ENCODE data around the gene OGFRL1. TPM values are rescaled to one million over a fixed set of nuclear protein-coding genes. Genes with fewer than 3 reads are reported as not detected.
A peak's percentile ranks its signal among the peaks of the same experiment; 100 is the strongest.

OGFRL1 gene
- total RNA-seq, 1 donor from 2014 or later: 15.5 TPM

- DNase-seq: no peak
Measured at GRCh38 chr6:71287038-71287437, 1.6 kb upstream of the OGFRL1 start.

- DNase-seq: no peak
Measured at GRCh38 chr6:71287926-71288227, 734 bp upstream of the OGFRL1 start.

GRCh38 chr6:71289039-71289801 lies 609 bp downstream of the OGFRL1 start:
- DNase-seq: peak; percentile 48

DNA sequence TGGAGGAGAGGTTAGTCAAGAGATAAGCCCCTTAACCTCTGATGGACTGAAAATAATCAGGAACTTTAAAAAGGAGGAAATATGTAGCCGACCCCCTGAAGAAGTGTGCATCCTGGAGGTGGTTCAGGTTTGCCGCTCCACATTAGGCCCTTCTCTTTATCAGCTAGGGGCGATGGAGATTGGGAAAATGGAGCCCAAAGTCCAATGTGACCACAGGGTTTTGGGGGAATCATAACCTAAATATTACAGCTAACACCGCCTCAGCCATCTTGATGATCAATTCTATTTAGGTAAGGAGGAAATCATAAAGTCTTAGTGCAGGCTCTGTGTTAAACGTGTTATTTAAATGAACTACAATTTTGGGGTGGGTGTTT lies 1.2 kb downstream of the OGFRL1 start:
- no peak for DNase-seq

DNA sequence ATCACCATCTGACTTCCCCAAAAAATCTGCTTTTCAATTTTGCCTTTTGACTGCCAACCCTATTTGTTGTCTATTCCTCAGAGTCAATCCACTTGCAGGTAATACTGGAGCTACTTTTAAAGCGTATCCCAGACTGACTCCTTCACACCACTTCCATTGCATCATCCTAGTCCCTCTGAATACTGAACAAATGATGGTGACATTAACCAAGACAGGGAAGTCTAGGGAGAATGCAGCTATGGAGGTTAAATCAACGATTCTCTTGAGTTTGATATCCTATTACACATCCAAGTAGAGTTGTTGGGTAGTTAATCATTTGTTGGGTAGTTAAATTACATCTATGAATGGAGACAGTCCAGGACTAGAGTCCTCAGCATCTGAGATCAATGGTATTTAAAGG lies 2.0 kb downstream of the OGFRL1 start:
- DNase-seq: no peak

GRCh38 chr6:71292001-71292400 lies 3.4 kb downstream of the OGFRL1 start:
- DNase-seq: no peak

- DNase-seq: no peak
Measured at GRCh38 chr6:71294121-71294523, 5.5 kb downstream of the OGFRL1 start.

- no peak for DNase-seq
Measured at GRCh38 chr6:71298459-71298858, 9.8 kb downstream of the OGFRL1 start.

- no peak for DNase-seq
Measured at GRCh38 chr6:71299541-71300470, 11.2 kb downstream of the OGFRL1 start.

- DNase-seq: no peak
Measured at GRCh38 chr6:71300561-71301168, 12.1 kb downstream of the OGFRL1 start.

GRCh38 chr6:71301546-71301945 lies 12.9 kb downstream of the OGFRL1 start:
- no peak for DNase-seq

DNA sequence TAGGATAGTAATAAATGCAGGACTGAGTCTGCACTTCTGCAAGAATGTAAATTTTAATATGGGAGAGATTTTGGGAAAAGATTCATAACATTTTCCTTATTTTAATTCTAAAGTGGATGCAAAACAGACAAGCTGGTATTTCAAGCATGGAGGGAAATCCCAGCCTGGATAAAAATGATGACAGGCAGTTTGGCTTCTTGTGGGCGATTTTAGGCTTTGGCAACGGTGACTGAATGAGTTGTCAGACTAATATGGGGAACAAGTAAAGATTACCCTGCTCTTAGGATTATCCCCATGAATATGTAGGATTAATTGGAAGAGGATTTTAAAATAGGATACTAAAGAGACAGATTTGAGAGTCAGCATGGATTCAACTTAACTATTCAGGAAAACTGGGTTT lies 21.0 kb downstream of the OGFRL1 start:
- DNase-seq: no peak

DNA sequence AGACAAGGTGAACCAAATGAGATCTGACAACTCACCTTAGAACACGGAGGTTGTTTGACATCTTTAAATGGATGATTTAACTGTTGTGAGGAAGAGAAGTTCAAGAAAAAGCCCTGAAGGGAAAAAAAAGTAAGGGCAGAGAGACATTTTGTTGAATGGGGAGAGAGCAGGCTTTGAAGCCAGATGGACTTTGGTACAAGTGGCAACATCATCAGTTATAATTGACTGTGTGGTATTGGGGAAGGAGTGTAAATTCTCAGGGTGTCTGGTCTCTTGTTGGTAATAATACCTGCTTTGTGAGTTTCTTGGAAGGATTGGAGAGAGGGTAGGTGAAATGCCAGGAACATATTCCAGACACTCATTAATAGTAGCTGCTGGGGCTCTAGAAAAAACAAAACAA lies 21.6 kb downstream of the OGFRL1 start:
- DNase-seq: no peak

DNA sequence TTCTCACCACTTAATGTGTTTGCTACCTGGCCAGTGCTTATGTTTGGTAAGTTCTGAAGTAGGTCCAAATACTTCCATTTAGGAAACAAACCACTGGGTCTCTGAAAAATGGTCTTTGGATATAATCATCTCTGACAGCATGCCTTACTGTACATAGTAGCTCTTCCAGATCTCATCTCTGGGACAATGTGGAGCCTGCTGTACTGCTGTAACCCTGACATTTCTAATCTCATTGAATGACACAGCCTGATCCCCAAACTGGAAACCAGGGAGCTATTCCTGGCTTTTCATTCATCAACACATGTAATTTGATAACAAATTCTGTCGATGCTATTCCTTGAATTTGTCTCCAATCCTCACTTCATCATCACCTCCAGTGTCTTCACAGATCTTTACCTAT lies 23.5 kb downstream of the OGFRL1 start:
- no peak for DNase-seq

- DNase-seq: no peak
Measured at GRCh38 chr6:71317441-71317840, 28.8 kb downstream of the OGFRL1 start.

- DNase-seq: no peak
Measured at GRCh38 chr6:71320041-71320440, 31.4 kb downstream of the OGFRL1 start.

- no peak for DNase-seq
Measured at GRCh38 chr6:71321314-71321713, 32.7 kb downstream of the OGFRL1 start.

- DNase-seq: no peak
Measured at GRCh38 chr6:71324194-71324785, 35.7 kb downstream of the OGFRL1 start.

DNA sequence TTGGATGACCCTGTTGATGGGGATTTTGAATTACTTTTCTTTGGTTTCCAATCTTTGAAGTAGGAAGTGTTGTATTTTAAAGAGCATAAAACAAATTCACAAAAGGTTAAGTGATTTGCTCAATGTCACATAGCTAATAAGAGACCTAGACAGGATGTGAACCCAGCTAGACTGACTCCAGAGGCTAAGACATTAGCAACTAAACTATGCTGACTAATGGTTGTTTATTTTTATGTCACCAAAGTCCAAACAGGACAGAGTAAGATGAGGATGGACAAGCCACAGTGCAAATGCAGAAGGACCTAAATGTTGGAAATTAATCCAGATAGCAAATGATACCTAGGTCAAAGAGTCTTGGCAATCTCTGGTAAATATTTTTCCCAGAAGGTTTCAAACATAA lies 38.0 kb downstream of the OGFRL1 start:
- no peak for DNase-seq

DNA sequence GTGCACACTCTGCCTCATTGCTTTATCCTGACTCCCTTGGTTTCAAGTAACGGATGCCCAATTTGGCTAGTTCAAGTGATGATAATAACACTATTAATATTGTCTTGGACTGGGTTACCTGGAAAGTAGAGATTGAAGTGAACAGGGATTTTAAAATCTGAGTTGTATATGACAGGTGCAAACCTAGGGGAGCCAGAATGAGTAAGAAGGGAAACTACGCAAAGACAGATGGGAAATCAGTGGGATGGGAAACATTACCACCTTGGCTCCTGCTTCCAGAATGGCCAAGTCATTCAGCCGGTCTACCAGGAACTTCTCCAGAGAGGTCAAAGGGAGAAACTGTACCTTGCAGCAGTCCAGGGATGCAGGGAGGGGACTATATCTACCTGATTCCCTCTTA lies 41.9 kb downstream of the OGFRL1 start:
- DNase-seq: no peak

- no peak for DNase-seq
Measured at GRCh38 chr6:71332012-71332411, 43.4 kb downstream of the OGFRL1 start.

DNA sequence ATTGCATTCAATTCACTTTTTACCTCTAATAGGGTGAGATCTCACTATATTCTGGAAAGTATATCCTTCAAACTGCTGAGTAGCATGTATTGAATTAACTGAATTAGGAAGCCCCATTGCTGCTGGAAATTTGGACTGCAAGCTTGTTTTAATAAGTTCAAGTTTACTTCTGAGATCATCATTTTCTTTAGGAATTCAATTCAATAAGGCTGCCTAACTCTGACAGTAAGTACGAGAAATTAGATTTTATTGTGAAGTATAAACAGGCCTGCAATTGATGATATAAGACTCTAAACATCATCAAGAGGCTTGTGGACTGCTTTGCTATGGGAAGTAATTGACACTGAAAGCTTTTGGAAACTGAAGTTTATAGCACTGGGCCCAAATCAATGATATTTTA lies 44.4 kb downstream of the OGFRL1 start:
- no peak for DNase-seq

GRCh38 chr6:71333697-71334096 lies 45.1 kb downstream of the OGFRL1 start:
- no peak for DNase-seq
